GM15510 (cell line): ENCODE measurements around the gene ST6GALNAC6.
A peak's percentile ranks its signal among the peaks of the same experiment; 100 is the strongest.

Source experiments
- POLR2A ChIP-seq: IDR thresholded peaks from 3 replicates; pipeline ENCODE4 v1.6.1; 2011; ENCODE audit warnings: borderline replicate concordance; ENCODE audit not compliant: insufficient read length; ENCODE audit errors: extremely low read depth

The ST6GALNAC6 gene

DNA sequence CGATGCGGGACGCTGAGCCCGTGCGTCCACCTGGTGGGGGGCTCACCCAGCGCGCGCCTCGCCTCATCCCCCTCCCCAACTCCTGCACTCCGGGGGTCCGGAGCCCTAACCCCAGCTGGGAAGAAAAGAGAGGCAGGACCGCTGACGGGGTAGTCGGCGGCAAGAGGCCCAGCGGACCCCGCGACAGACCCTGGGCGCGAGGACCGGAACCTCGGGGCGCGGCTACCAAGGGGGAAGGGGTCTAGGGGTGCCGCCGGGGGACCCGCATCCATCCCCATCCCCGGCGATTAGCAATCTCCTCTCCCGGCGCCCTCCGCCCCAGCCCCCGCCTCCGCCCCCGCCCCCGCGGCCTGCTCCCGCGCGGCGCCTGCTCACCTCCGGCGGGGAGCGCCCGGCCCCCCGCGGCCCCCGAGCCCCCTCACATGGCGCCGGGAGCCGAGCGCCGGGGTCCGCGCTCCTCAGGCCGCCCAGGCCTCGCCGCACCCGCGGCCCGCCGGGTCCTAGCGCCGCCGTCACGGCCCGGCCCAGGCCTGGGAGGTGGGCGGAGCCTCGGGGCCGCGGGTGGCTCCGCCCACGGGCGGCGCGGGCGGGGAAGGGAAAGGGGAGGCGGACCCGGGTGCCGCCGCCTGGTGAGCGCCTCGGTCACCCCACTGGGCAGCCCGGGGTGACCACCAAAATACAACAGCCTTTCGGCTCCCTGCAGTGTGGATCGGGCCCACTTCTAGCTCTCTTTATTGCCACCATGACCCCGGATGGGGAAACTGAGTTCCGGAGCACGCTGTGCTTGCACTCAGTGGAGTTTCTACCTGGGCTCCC is at the start of gene ST6GALNAC6:
ST6GALNAC6 (minus strand) TSS at position 476 of the 816 bp plus-strand sequence. CDS start 1,622 bp downstream, outside the sequence.
- peak; percentile 70 for TF ChIP-seq POLR2A

- no peak for TF ChIP-seq POLR2A
Measured at GRCh38 chr9:127947841-127948710, 48.7 kb upstream of the ST6GALNAC6 start.

GRCh38 chr9:127946728-127947127 is 47.3 kb upstream of the ST6GALNAC6 start:
- TF ChIP-seq POLR2A: no peak

DNA sequence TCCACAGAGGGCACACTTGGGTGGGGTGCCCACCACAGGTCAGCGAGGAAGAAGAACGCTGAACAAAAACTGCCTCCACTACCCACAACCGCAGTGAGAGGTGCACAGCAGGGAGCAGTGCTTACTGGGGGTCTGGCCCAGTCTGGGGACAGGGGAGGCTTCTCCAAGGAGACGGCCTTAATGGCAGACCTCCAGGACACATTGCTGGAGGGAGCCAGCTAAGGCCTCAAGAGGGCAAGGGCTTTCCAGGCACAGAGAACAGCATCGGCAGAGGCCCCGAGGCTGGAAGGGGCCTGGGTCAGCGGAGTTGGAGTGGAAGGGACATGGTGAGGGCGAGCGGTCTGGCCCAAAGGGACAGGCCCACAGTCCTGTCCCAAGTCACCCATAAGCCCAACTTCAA is 46.5 kb upstream of the ST6GALNAC6 start:
- TF ChIP-seq POLR2A: no peak

DNA sequence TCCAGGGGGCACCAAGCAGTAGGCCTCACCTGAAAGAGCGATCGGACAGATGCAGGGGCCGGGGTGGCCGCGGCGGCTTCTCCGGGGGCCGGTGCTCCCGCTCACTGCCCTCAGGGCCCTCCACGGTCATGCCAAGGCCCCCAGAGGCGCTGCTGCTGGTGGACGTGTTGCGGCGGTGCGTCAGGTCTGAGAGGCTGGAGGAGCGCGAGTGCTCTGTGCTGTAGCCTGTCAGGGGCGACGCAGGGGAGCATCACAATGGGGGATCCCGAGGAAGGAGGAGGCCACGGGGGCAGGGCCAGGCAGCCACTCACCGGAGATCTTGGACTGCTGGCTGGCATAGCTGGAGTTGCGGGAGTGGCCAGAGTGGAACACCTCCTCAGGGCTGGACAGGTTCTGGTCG is 45.9 kb upstream of the ST6GALNAC6 start:
- no peak for TF ChIP-seq POLR2A

GRCh38 chr9:127944586-127945218 is 45.3 kb upstream of the ST6GALNAC6 start:
- TF ChIP-seq POLR2A: no peak

GRCh38 chr9:127943731-127944144 is 44.3 kb upstream of the ST6GALNAC6 start:
- TF ChIP-seq POLR2A: no peak

DNA sequence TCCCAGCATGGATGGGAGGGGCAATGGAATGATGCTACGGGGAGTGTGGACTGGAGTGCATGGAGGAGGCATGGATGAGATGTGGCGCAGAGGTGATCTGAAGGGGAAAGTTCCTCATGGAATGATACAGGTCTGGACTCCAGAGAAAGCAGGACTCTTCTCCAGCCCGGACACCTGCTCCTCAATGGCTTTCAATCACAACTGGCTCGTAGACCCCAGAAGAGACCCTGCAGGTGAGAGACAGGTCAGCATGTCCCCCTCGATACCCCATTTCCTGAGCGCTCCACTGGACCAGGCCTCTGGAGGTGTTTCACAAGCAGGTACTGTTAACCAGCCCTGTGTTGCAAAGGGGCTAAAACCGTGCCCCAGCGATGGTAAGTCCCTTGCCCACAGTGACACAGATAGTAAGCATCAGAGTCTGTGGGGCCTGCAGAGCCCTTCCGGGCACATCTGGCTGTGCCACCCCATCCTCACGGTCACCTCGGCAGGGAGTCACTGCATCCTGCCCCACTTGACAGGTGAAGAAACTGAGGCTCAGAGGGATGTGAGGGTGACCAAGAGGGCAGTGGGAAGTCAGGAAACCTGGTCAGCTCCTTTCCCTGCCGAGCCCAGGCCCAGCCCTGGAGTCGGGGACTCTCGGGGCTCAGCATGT is 43.7 kb upstream of the ST6GALNAC6 start:
- TF ChIP-seq POLR2A: no peak

DNA sequence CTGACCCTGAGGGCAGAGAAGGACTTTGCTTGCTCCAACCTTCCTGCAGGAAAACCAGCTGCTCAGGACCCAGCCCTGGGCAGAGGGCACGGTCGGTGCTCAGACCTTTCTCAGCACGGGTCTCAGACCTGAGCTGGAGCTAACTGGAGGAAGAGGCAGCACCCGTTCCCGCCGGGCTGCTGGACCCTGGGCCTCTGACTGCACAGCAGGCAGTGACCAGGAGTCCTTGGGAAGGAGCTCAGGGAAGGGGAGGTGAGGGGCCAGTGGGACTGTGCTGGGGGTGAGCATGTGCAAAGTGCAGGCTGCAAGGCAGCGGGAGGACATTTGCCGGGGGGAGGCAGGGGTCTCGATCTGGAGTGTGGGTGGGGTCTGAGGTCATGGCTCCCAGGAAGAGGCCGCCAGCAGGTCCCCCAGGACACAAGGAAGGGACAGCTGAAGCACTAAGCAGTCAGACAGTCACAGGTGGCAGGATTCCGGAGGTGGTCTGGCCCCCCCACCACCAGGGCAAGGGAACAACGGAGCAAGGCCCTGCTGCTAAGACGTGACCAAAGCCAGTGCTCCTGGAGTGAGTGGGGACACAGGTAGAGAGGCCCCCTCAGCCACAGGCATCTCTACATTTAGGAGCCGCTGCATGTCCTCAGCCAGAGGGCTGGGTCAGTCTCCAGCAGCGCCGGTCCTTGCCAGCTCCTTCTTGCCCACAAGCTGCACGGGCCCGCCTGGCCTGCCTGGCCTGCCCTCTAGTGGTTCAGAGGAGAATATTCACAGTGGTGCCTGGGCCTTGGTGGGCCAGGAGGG is 43.0 kb upstream of the ST6GALNAC6 start:
- no peak for TF ChIP-seq POLR2A

- TF ChIP-seq POLR2A: no peak
Measured at GRCh38 chr9:127941961-127942215, 42.5 kb upstream of the ST6GALNAC6 start.

DNA sequence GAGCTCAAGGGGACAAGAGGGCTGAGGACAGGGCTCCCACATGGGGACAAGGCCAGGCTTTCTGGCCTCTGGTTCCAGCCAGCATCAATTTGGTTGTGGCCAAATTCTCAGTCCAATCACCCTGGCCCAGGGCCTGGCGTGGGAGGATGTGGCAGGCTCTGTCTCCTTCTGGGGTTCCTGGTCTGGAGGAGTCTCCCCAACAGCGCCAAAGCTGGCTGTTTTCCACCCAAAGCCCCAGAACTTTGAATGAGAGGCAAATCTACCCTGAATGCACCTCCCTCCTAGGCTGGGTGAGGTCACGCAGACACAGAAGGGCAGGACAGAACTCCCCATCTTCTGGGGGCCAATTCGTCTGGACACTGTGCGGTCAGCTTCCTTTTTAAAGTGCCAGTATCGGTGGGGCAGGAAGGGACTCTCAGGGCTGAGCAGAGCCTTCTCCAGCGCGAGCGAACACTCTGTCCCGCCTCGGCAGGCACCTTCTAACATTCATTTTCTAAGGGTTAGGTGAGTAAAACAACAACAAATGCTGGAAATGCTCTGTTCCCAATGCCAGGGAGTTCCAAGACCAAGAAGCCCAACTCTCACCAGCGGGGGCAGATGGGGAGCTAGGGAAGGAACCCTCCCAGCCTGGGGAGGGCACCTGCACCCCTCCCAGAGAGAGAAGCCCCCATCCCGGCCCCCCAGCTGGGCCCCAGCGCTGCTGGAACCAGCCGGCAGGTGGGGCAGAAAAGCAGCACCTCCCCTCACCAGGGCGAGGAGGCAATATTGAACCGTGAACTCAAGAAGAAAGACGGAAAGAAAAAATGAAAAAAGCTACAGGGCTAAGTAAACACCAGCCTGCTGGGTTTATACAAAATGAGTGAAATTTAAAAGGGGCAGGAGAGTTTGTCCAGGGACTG is 41.9 kb upstream of the ST6GALNAC6 start:
- no peak for TF ChIP-seq POLR2A

DNA sequence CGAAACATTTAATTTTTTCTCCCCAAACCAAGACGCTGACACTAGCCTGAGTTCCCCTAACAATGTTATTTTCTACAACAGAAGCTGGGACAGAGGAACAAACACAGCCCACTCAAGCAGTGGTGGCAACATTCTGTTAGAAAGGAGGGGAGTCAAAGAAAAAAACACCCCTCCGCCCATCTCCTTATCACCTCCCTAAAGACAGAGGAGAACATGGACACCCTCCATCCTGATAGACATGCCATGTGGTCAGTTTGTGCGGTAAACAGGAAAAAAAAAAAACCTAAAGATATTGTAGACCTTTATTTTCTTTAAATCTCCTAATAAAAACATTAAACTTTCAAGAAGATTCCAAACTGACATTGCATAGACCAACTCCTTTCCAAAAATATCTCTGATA is 41.2 kb upstream of the ST6GALNAC6 start:
- TF ChIP-seq POLR2A: no peak

DNA sequence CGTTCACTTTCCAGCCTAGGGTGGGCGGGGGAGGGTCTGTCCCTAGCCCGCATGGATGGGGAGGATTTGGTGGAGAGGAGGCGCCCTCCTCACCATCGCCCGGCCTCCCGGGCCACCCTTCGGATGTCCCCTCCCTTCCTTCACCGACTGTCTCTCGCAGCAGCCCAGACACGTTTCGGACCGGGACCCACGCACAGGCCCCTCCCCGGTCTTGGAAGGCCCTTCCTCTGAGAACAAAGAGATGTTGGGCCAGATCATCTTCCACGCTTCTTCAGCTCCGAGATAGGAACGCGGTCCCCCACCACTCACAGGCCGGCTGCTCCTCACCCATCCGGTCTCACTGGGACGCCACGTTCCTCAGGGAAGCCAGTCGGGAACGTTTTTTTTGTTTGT is 38.9 kb upstream of the ST6GALNAC6 start:
- TF ChIP-seq POLR2A: no peak

GRCh38 chr9:127937388-127938297 is 38.2 kb upstream of the ST6GALNAC6 start, which contains the start of gene DPM2:
DPM2 (minus strand) TSS chr9:127937854; CDS start chr9:127937820, 34 bp downstream.
- peak; percentile 86 for TF ChIP-seq POLR2A
